NCI-H2227 treated with DMSO at 0.1 percent for 48 hours (cell line): ENCODE measurements around the gene KLRC4.
A peak's percentile ranks its signal among the peaks of the same experiment; 100 is the strongest.
"Not testable (repeated sequence)": the region's sequence is repeated elsewhere in the genome, so short reads cannot be mapped to it uniquely, and the experiment has no call there.

Experiments used
- DNase-seq: peaks from one replicate; lab custom pipeline; 2025; lab: John Stamatoyannopoulos, UW

KLRC4 gene

DNA sequence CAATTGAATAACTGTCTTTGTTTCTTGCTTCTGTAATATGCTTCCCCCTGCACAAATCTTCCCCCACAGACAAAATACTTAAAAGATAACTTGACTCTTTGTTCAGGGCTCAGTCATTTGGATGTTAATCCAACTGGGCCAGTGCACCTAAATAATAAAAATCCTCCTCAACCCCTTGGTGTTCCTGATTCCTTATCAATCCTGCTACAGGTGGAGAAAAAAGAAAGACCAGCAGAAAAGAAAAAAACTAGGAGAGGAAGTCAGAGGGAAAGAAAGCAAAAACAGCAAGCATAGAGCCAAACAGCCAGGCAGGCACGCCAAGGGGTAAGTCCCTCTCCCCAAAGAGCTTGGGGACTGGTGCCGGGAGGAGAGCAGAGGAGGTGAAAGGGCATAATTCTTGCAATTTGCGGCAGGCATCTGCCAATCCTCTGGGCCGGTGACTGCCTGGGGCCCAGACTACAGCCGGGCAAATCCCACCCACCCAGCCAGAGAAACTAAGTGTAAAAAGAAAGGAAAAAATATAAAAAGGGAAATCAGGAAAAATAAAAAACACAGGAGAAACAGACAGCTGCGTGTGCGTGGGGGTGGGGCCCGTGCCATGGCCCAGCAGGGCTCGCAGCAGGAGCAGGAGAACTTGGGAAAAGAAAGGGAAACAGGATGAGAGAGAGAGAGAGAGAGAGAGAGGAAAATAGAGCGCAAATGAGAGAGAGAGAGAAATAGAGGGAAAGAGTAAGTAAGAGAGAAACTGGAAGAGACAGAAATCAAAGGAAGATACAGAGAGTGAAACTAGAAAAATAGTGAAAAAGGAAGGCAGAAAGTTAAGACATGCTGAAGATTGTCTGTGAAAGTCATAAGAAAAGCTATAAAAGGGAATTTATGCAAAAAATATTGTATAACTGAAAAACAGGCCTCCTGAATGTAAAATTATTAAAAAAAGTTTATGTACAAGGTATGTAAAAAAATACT, 41.1 kb downstream of the KLRC4 start:
- DNase-seq = no peak

- not testable (repeated sequence) for DNase-seq
Measured at GRCh38 chr12:10367714-10368113, 41.8 kb downstream of the KLRC4 start.

- DNase-seq = no peak
Measured at GRCh38 chr12:10366875-10367274, 42.7 kb downstream of the KLRC4 start.

DNA sequence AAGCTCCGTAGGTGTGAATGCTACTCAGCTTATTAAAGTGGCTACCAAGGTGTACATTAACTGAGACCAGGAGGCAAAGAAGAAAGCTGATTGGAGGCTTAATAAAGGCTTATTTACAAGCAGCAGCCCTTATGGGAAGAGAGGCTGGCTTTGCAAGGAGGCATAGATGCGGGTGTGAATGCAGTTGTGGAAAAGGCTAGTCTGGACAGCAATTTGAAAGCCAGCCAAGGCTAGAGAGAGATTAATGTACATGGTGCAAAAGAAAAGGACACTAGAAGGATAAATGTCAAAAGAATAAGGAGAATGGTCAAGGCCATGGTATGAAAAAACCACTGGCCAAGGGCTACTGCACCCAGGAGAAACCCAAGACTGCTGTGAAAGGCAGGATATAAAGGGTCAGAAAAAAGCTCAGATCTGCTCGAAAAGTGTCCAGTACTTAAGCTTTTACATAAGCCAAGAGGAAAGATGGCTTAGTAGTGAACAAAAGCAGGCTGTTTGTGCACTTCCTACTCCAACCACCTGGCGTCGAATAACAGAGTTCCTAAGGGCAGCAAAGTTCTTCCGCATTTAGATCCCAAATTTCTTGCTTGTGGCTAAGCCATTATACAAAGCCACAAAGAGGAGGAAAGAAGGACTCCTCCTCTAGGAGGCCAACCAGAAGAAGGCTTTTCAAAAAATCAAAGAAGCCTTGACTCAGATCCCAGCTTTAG, 43.7 kb downstream of the KLRC4 start:
- DNase-seq = no peak

DNA sequence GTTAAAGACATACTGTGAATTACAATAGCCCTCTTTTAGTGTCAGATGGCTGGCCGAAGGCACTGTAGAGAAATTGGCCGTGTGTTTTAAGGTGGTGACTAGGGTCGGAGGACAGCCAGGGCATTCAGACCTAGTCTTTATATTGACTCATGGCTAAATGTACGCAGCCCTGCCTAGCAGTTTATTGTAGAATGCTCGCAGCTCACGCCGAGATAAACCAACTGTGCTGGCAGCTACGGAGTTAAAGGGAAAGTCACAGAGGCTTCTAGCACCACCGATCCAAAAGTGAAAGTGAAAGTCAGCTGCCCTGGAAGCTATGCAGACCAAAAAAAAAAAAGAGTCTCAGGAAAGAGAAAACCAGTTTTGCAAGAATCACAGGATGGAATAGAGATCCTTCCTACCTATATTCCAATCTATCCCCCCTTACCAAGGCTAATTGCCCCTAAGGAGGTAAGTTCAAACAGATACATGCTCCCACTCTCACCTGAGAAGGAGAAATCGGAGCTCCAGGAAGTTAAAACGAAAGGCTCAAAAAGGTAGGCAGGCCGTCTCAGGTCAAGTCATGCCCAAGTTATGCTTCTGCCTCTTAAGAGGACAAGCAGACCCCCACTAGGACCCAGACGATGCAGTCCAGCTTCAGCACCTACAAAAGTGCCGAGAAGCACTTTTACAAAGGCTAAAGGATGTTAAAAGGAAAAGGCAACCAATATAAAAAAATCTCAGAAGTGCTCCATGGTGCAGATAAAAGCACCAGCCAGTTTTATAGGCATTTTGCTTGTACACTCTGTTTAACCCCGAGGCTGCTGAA, 44.5 kb downstream of the KLRC4 start:
- peak; percentile 18 for DNase-seq

GRCh38 chr12:10363914-10364814, 45.4 kb downstream of the KLRC4 start:
- peak; percentile 19 for DNase-seq

GRCh38 chr12:10363658-10363913, 46.0 kb downstream of the KLRC4 start:
- no peak for DNase-seq

GRCh38 chr12:10362828-10363657, 46.5 kb downstream of the KLRC4 start:
- DNase-seq = no peak

DNA sequence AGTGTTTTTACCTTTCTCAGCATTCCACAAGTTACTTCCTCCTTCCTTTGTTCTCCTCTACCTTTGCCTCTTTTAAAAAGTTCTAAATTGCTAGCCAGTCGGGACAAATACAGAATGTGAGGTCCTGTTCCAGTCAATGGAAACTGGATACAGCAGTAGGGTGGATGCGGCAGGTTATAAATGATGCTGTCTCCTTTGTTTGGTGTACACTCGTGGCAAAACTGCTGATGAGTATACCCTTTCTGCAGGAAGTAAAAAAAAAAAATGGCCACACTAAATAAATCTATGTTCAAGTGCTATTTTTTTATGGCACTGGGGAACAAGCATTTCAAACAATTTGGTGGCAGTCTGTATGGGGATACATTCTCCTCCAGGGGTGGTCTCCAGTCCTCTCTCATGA, 47.2 kb downstream of the KLRC4 start:
- DNase-seq = no peak

- no peak for DNase-seq
Measured at GRCh38 chr12:10361622-10362021, 47.9 kb downstream of the KLRC4 start.

DNA sequence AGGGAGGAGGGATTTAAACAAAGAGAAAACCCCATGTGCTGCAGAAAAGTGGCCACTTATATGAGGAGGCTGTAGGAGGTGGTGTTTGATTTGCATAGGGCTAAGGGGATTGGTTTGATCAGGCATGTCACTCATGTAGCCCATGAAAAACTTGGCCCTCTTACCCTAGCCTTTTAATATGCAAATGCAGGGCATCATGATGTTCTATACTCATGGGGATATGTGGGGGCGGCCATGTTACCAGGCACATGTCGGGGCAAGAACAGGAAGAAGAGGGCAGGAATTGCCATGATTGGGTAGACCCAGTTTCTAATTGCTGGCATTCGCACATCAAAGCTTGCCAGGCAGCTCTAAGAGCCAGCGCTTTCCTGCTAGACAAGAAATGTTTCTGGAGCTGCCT, 48.5 kb downstream of the KLRC4 start:
- no peak for DNase-seq

DNA sequence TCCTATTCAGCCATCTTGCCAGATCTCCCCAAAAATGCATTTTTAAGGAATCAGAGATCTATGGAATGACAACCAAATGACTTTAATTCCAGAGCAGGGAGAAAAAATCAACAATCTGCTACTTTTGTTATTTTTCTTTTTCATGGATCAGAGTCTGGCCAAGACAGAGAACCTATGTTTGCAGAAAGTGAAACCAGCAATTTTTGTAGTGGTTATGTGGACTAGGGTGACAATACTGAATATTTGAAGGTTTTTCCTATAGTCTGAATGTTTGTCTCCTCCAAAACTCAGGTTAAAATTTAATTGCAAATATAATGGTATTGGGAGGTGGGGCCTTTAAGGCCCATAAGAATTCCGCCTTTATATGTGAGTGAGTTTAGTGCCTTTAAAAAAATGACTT, 50.6 kb downstream of the KLRC4 start:
- no peak for DNase-seq

DNA sequence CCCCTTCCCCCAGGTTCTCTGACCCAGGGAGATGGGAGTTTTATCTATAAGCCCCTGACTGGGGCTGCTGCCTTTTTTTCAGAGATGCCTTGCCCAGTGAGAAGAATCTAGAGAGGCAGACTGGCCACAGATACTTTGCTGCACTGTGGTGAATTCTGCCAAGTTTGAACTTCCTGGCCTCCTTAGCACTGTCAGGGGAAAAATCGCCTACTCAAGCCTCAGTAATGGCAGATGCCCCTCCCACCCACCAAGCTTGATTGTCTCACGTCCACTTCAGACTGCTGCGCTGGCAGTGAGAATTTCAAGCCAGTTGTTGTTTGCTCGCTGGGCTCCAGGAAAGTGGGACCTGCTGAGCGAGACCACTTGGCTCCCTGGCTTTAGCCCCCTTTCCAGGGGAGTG, 51.4 kb downstream of the KLRC4 start:
- no peak for DNase-seq
